Activated CD4-positive, alpha-beta T cell treated with anti-CD3 and anti-CD28 coated beads for 1 hour (primary cell): ENCODE measurements around the gene WWP2.
"Not testable (repeated sequence)": the region's sequence is repeated elsewhere in the genome, so short reads cannot be mapped to it uniquely, and the experiment has no call there.

Experiments
- DNase-seq: peaks from one replicate; pipeline ENCODE4 v3.0.0-alpha.2; 2020

The WWP2 gene

DNA sequence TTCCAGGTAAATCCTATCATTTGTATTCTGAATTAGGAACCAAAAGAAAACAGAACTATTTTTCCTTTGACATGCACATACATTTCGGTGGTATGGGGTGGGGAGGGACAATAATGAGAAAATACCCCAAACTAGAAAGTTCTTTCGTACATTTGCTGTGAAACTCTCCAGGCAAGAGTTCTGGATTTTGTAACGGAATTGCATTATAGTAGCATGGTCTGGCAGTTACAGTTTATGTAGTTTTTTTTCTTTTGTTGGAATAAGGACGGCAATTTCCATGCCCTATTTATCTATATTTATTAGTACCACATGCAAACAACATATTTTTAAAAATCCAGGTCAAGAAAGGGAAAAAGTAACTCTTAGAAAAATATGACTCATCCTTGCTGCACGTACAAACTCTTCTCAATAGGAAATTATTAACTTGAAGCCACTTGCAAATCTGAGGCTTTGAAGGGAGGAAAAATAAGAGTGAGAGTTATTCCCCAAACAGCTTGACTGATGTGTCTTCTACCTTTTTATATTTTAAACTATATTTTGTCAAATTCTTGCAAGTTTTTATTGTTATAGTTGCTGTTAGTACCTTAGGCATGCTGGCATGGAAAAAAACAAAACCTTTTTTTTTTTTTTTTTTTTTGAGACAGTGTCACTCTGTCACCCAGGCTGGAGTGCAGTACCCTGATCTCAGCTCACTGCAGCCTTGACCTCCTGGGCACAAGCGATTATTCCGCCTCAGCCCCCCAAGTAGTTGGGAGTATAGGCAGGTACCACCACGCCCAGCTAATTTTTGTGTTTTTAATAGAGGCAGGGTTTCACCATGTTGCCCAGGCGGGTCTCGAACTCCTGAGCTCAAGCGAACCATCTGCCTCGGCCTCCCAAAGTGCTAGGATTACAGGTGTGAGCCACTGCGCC is 69.3 kb downstream of the WWP2 start:
- DNase-seq, result no peak

DNA sequence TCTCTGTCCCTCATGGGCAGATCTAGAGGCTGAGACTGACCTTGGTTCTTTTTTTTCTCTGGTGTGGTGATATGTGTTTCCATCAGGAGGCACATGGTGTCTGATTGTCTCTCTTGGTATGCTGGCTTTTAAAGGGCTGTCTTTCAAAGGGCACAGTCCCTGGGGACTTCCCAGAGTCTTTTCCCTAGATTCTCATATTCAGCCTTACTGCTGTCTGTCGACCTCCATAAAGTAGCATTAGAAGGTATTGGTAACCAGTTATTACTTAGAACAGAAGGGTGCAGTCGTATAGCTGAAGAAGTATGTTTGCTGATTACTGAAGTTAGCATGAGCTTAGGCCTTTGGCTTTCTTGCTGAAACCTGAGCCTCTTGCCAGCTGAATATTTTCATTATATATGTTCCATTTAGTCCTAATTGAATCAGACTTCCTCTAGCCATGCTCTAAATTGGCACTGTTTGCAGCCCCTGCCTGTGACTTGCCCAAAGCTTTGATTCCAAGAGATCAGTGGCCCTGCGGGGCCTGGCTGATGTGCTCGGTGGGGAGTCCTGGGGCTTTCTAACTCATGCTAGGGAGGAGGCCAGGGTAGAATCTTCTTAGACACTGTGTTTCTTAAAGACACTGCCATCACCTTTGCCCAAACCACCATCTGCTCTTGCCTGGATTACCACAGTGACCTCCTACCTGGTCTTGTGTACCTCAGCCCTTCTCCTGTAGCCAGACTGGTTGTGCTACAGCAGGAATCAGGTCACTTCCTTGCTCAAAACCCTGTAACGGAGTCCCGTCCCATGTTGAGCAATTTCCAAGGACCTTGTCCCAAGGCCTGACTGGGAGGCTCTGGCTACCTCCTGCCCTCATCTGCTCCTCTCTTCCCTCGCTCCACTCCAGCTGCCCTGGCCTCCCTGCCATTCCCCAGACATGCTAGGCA is 71.5 kb downstream of the WWP2 start:
- no peak for DNase-seq

DNA sequence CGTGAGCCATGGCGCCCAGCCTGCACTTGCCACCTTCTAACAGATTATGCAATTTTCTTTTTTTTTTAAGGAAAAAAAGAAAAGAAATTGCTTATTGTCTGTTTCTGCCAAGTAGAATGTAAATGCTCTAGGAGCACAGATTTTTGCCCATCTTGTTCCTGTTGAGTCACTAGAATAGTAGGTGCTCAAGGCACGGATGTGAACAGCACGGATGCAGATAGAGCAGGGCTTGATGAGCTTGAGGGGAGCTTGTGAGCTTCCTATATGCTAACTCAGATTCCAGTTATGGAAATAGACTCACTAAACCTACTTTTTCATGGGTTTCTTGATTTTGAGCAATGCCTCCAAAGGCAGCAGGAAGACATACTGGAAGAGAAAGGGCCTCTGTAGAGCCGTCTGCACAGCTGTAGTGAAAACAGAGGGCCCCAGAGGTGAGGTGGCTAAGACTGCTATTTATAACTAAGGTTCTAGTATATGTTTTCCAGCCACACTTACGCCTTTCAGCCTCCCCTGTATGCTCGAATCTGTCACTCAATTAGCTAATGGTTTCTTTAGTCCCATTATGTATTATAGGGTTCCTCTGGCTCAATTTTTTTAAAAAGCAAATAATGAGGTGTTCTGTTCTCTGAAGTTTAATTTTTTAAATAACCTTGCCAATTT is 72.8 kb downstream of the WWP2 start:
- DNase-seq, result no peak

GRCh38 chr16:69836257-69836656 is 74.1 kb downstream of the WWP2 start:
- DNase-seq, result no peak

- DNase-seq, result no peak
These were observed 75.2 kb downstream of the WWP2 start for GRCh38 chr16:69837380-69837779.

GRCh38 chr16:69838489-69838888 is 76.4 kb downstream of the WWP2 start:
- no peak for DNase-seq

- DNase-seq, result no peak
These were observed 77.1 kb downstream of the WWP2 start for GRCh38 chr16:69839240-69839688.

DNA sequence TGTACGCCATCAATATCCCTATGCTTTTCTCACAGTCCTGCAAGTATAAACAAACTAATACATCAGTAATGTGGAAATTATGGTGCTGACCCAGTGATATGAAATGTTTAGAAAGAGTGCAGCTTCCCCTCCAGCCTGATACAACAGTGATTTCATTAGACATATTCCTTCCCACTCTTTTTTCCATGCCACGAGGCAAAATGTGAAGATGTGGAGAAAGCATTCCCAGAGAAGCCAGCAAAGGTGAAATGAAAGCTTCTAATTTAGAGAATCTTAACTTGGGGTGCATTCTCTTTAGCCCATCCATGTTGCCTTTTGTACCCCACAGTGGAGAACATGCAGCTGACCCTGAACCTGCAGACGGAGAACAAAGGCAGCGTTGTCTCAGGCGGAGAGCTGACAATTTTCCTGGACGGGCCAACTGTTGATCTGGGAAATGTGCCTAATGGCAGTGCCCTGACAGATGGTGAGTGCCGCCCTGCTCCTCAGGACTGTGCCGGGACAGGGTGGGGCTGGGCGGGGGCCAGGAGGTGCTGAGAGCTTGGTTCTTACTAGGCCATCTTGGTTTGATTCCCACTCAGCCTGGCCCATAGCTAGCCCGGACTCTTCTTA is 77.8 kb downstream of the WWP2 start:
- DNase-seq, result no peak

DNA sequence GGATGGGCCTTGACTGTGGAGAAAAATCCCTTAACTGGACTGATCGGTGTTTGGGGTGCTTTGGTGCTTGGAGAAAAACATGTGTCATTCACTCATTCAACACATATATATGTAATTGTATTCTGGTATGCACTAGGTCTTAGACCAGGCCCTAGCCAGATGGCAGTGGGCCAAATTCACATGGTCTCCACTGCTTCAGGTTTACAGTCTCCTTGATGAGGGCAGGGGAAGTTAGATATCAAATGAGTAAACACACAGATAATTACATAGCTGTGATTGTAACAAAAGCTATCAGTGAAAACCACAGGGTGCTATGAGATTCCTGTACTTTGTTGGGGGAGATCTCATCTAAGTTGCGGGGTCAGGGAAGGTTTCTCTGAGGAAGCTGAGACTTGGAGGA is 78.8 kb downstream of the WWP2 start:
- no peak for DNase-seq

DNA sequence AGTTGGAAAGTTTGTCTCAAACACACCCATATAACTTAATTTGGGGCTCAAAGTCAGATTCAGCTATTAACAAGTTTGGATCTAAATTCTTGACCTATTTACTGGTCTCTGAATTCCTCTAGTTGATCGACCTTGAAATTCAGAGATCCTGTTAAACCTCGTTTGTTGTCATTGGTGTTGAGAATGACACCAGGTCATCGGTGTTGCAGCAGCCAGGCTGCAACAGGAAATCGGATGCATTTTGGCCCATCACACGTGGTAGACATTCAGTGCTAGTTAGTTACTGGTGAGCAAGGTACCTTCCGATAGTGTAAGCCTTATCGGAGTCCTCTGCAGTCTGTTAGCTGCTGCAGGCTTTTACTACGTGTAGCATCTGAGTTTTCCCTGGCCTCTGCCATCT is 82.3 kb downstream of the WWP2 start:
- DNase-seq, result no peak

- DNase-seq, result no peak
These were observed 83.0 kb downstream of the WWP2 start for GRCh38 chr16:69845181-69845580.

DNA sequence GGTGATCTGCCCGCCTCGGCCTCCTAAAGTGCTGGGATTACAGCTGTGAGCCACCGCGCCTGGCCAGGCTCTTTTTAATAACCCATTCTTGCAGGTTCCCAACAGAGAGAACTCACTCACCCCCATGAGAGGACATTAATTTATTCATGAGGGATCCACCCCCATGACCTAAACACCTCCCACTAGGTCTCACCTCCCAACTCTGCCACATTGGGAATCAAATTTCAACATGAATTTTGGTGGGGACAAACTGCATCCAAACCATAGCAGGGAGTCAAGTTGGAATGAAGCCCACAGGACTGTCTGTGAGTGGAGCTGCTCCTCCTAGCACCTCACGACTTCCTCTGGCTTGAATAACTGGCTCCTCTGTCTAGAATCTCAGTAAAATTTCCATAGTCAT is 85.5 kb downstream of the WWP2 start:
- no peak for DNase-seq

- no peak for DNase-seq
These were observed 86.8 kb downstream of the WWP2 start for GRCh38 chr16:69848637-69849545.

- DNase-seq, result no peak
These were observed 89.5 kb downstream of the WWP2 start for GRCh38 chr16:69851491-69852240.

DNA sequence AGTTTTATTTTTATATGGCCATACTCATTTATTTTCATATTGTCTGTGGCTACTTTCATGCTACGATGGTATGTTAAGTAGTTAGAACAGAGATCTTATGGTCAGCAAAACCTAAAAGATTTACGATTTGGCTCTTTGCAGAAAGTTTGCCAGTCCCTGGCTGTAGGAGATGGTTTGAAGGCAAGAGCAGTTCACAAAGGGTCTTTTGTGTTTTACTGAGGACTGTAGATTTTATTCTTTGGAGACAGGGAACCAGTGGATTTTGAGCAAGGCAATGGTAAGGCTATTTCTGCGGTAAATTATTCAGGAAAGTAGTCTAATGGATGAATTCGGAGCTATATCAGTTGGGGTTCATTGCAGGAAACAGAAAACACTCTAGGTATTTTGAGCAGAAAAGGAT is 90.7 kb downstream of the WWP2 start:
- no peak for DNase-seq

- no peak for DNase-seq
These were observed 91.3 kb downstream of the WWP2 start for GRCh38 chr16:69853481-69853880.

GRCh38 chr16:69854776-69855175 is 92.6 kb downstream of the WWP2 start:
- DNase-seq, result not testable (repeated sequence)

DNA sequence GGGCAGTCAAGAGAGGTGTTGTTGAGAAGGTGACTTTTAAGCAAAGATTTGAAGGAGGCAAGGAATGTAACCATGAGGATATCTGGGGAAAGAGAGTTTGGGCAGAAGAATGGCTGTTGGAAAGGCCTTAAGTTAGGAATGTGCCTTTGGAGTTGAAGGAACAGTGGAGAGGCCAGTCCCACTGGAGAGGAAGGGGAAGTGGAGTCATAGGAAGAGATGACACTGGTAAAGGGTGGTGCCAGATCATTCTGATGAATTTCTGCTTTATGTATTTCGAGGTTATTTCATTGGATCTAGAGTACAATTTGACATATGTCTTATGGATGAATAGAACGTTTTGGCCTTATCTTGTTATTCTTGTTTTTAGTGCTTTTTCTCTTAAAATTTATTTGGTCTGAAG is 93.5 kb downstream of the WWP2 start:
- no peak for DNase-seq

DNA sequence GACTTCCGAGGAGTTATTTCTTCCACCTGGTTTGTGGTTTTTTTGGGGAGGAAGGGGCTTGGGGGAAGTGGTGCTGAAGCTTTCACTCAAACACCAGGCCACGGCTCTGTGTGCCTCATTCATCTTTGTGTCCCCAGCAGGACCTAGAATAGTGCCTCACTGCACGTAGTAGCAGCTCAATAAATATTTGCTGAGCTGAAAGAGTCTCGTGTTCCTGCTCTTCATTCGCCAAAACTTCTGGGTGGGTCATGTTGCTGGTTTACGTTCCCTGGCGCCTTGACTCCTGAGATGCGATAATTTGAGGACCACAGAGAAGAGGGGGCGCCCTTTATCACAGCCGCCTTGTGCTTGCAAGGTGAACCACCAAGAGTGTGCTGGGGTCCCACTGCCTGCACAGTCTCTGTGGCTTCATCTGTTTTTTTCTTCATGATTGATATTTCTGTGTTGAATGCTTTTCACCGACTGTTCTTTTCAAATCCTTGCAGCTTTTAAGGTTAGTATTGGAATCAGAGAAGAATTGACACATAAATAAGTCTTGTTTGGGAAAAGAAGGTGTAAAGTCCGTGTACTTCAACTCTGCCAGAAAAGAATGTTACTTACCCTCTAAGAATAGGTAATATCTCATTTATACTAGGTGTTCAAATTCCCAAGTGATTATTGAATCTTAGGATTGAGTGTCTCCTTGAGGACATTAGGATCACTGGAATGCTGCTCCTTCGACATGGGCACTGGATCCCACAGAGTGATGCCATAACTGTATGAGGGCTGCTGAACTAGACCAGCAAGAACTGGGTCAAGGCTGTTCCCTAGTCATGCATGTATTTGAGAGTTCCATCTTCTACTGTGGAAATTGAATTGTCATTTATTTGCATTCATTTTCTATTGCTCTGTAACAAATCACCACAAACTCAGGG is 96.3 kb downstream of the WWP2 start:
- DNase-seq, result no peak
